Retinal pigment epithelial cell (primary cell): Measurements from ENCODE around the gene MPST.

ENCODE experiments used
- DNase-seq: peaks from one replicate; pipeline ENCODE4 v3.0.0-alpha.2; 2010; ENCODE audit warnings: low read depth
- H3K4me3 ChIP-seq: 2 replicates; pipeline ENCODE4 v1.5.1; 2011; ENCODE audit warnings: mild to moderate bottlenecking, low read length, control low read depth, moderate library complexity
- TF ChIP-seq, protein P1 (sequence below): conservative IDR thresholded peaks from 2 replicates; pipeline ENCODE4 v1.5.1; 2011; ENCODE audit warnings: low read depth, low read length, control low read depth, inconsistent platforms

Gene MPST

GRCh38 chr22:36991206-36991605, 28.3 kb upstream of the MPST start:
- TF ChIP-seq, protein P1, sequence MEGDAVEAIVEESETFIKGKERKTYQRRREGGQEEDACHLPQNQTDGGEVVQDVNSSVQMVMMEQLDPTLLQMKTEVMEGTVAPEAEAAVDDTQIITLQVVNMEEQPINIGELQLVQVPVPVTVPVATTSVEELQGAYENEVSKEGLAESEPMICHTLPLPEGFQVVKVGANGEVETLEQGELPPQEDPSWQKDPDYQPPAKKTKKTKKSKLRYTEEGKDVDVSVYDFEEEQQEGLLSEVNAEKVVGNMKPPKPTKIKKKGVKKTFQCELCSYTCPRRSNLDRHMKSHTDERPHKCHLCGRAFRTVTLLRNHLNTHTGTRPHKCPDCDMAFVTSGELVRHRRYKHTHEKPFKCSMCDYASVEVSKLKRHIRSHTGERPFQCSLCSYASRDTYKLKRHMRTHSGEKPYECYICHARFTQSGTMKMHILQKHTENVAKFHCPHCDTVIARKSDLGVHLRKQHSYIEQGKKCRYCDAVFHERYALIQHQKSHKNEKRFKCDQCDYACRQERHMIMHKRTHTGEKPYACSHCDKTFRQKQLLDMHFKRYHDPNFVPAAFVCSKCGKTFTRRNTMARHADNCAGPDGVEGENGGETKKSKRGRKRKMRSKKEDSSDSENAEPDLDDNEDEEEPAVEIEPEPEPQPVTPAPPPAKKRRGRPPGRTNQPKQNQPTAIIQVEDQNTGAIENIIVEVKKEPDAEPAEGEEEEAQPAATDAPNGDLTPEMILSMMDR: no peak
- no peak for DNase-seq
- H3K4me3 ChIP-seq: no peak overlapping the region

DNA sequence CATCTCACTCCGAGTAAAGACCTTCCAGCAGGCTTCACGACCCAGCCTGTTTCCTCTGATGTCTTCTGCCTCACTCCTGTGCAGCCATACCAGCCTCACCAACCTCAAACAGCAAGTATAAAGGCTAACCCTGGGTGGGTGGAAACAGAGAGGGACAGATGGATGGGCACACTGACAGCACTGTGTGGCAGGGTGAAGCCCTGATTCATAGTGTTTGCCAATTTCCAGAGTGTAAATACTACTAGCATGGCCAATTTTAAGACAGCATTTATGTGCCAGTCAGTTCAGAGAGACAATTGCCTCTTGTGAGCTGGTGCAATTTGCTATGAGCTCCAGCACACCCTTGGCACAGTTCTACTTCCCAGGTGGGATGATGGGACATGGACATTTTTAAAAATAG, 21.8 kb upstream of the MPST start:
- TF ChIP-seq, protein P1: no peak
- no peak for DNase-seq
- H3K4me3 ChIP-seq: no peak overlapping the region

GRCh38 chr22:36998620-36999351, 20.8 kb upstream of the MPST start:
- TF ChIP-seq, protein P1: peak; percentile 17
- DNase-seq: no peak
- no peak overlapping the region for H3K4me3 ChIP-seq

DNA sequence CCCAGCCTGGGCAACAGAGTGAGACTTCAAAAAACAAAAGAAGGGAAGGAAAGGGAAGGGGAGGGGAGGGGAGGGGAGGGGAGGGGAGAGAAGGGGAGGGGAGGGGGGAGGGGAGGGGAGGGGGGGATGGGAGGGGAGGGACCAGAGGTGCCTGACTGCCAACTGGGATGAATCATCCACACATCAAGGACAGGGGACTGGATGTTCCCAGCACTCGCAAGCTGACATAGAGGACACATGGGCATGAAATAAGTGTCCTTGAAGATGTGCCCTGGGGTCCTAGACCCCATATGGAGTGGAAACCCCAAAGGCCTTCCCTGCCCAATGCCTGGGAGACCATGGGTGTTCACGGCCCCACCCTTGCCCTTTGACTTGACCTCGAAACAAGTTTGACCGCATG, 20.1 kb upstream of the MPST start:
- TF ChIP-seq, protein P1: no peak
- DNase-seq: no peak
- H3K4me3 ChIP-seq: no peak overlapping the region

DNA sequence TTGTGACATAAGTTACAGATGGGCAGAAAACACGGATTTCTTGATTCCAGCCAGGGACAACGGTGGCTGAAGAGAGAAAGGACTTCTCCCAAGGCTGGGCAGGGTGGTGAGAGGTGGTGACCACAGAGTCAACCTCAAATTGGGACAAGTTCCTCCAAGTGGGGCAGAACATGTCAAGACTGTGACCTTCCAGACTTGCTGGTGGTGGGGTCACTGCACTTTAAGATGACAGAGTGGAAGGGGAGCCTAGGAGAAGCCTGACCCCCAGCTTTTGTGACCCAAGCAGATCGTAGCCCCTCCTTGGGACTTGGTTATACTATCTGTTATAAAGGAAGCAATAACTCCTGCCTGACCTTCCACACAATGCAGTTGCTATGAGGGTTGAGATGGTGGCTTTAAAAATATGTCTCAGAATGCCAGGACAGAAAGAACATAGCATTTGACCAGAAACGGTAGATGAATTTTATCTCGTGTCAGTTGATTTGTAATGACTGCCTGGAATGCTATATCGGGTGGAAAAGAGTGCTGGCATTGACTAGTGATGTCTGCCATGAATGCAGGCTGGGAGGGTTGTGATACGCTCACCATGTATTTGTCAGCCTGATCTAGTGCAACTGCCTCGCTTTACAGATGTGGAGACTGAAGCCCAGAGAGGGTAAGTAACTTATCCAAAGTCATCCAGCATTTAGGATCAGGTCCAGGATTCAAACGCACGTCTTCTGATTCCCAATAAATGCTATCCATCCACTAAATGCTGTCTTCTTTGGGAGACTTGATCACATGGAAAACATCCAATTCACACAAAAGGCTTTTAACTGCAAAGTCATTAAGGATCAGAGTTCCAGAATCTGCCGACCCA, 18.6 kb upstream of the MPST start:
- H3K4me3 ChIP-seq: no peak overlapping the region
- no peak for DNase-seq
- TF ChIP-seq, protein P1: no peak

- no peak overlapping the region for H3K4me3 ChIP-seq
- TF ChIP-seq, protein P1: no peak
- DNase-seq: no peak
Observed at GRCh38 chr22:37001826-37002225, 17.7 kb upstream of the MPST start.
